CD1c-positive myeloid dendritic cell (primary cell): ENCODE measurements around the gene ALDH1A1.
"Not testable (repeated sequence)": the region's sequence is repeated elsewhere in the genome, so short reads cannot be mapped to it uniquely, and the experiment has no call there.

Experiments used
- DNase-seq: peaks from one replicate; pipeline ENCODE4 v3.0.0-alpha.2; 2016; ENCODE audit errors: extremely low spot score

The ALDH1A1 gene

DNA sequence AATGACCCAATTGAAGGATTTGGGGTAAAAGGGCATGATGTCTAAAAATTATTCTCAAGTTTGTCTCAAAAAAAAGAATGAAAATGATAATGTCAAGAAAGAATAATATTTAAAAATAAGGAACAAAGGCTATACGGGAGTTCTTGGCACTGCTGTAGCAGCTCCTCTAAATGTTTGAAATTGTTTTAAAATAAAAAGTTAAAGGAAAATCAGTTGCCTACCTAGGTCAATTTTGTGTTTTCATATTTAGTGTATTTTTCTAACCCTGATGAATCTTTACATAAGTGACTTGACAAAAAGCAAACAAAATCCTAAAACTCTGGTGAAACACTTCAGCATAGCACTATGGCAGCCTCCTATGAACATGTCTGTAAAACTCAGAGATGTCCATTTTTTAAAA is 56.4 kb downstream of the ALDH1A1 start:
- DNase-seq = no peak

DNA sequence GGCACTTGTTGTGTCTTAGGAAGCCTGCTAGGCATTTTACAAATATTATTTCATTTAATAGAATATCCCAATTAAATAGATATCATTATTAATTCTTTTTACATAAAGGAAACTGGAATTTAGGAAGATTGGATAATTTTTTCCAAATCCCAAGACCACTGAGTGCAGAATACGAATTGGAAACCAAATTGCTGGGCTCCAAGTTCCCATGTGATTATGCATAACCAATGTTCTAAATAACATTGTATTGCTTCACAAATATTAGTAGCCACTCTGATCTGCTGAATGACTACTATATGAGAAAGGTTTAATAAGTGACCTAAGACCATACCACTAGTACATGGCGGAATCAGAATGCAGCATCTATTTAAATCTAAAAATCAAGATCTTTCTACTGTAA is 57.7 kb downstream of the ALDH1A1 start:
- no peak for DNase-seq

DNA sequence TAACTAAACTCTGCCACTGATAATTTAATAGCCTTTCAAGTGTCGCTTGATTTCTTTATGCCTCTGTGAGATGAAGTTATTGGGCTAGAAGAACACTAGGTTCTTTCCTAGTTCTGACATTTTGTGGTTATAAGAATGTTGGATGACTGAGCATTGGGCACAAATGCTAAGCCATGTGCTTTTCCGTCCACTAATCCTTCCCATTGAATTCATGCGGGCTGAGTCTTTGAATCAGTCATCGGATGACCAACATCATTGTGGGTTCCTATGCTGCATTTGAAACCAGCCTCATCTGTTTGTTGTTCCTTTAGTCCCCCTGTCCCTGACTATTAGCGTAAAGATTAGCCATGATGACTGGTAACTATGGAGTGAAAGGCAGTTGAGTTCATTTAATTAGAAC is 58.5 kb downstream of the ALDH1A1 start:
- no peak for DNase-seq

DNA sequence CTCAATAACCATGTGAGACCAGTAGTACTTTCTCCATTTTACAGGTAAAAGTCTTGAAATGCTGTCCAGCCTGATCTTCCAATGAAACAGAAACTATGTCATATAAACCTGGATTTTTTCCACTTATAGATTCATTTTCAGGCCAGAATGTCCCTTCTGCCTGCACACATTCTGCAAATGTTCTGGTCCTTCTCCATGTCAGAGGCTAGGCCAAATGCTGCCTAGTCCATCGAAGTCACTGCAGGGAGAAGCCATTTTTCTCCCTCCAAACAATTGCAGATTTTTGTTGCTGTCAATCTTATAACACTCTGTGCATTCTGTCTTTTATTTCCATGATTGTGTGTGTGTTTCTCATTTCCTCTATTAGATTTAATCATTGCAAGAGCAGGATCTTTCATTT is 59.4 kb downstream of the ALDH1A1 start:
- no peak for DNase-seq

GRCh38 chr9:72891043-72891442 is 61.8 kb downstream of the ALDH1A1 start:
- no peak for DNase-seq

GRCh38 chr9:72888943-72889342 is 63.9 kb downstream of the ALDH1A1 start:
- DNase-seq = no peak

DNA sequence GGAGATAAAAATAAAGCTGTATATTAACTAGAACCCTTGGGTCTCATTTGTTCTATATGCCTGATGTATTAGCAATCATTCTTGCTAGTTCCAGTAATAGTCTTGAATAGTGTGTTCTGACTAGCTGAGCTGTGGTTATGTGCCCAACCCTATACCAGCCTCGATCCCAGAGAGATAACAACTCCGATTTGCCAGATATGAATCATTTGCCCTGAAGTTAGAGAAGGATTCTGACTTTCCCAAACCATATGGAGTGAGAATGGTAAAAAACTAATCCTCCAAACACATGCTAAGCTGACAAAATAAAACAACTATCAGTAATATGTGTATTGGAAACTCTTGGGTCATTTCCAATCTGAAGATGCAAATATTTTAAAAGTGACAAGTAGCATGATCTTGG is 64.8 kb downstream of the ALDH1A1 start:
- no peak for DNase-seq

DNA sequence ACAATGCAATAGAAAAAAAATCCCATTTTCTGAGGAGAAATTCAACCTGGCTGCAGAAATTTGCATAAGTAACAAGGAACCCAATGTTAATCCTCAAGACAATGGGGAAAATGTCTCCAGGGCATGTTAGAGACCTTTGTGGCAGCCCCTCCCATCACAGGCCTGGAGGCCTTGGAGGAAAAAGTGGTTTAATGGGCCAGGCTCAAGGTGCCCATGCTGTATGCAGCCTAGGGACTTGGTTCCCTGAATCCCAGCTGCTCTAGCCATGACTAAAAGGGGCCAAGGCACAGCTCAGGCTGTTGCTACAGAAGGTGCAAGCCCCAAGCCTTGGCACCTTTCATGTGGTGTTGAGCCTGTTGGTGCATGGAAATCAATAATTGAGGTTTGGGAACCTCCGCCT is 66.5 kb downstream of the ALDH1A1 start:
- no peak for DNase-seq

GRCh38 chr9:72884508-72884907 is 68.3 kb downstream of the ALDH1A1 start:
- no peak for DNase-seq

GRCh38 chr9:72883875-72884274 is 69.0 kb downstream of the ALDH1A1 start:
- no peak for DNase-seq

- no peak for DNase-seq
Observed at GRCh38 chr9:72882117-72882775, 70.6 kb downstream of the ALDH1A1 start.

GRCh38 chr9:72880821-72881220 is 72.0 kb downstream of the ALDH1A1 start:
- DNase-seq = no peak

DNA sequence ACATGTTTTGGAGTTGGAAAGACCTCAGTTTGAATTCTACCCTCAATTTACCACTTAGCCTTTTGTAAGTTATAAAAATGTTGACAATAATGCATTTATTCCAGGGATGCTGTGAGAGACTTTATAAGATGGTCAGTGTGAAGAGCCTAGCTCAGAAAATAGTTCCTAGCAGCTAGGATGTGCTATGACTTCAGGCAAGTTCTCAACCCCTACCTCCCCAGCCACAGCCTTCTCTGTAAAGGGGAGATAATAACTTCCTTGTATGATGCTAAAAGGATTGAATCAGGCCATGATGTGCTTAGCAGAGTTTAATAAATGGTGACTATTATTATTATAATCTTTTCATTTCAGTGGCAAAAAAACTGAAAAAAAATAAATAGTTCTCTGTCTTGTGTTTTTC is 77.6 kb downstream of the ALDH1A1 start:
- DNase-seq = no peak

- no peak for DNase-seq
Observed at GRCh38 chr9:72874344-72874743, 78.5 kb downstream of the ALDH1A1 start.

DNA sequence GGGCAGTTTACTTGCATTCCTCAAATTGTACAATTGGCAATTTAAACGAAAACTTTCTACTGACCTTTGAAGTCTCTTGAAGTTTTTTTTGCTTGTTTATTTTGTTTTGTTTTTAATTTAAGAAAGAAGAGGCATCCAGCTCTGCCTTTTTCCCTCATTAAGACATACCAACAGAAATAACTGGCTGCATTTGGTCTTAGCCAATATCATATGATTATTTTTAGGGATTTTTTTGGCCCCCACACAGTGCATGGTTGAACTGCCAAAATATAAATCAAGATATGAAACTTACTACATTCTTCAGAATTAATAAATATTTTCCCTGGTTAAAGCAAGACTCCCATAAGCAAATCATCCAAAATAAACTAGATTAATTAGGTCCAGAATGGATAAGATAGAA is 79.4 kb downstream of the ALDH1A1 start:
- DNase-seq = no peak

- no peak for DNase-seq
Observed at GRCh38 chr9:72872718-72873117, 80.1 kb downstream of the ALDH1A1 start.

- DNase-seq = peak; percentile 17
Observed at GRCh38 chr9:72871685-72872084, 81.2 kb downstream of the ALDH1A1 start.

DNA sequence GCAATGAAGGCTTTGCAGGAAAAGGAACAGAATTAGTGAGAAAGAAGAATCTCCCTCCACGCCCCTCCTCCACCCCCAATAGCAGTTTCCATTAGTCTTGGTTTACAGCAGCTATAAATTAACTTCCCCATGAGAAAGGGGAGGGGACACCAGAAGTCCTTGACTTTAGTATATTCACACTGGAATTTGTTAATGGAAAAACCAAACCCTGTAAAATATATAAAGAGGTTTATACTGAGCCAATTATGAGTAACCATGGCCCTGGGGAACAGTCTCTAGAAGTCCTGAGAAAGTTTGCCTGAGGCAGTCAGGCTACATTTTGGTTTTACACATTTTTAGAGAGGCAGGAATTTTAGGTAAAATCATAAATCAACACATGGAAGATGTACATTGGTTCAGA is 88.5 kb downstream of the ALDH1A1 start:
- DNase-seq = no peak

- DNase-seq = no peak
Observed at GRCh38 chr9:72863456-72864094, 89.3 kb downstream of the ALDH1A1 start.

DNA sequence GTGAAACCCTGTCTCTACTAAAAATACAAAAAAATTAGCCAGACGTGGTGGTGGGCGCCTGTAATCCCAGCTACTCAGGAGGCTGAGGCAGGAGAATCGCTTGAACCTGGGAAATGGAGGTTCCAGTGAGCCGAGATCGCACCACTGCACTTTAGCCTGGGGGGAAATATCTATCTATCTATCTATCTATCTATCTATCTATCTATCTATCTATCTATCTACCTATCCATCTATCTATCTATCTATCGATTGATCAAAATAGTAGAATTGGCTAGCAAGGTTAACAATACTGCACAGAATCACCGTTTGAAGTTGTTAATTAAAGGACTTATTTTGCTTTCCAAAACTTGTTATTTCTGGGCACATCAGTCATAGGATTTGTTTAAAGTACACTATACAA is 90.1 kb downstream of the ALDH1A1 start:
- DNase-seq = not testable (repeated sequence)

GRCh38 chr9:72858089-72858912 is 94.6 kb downstream of the ALDH1A1 start:
- no peak for DNase-seq

DNA sequence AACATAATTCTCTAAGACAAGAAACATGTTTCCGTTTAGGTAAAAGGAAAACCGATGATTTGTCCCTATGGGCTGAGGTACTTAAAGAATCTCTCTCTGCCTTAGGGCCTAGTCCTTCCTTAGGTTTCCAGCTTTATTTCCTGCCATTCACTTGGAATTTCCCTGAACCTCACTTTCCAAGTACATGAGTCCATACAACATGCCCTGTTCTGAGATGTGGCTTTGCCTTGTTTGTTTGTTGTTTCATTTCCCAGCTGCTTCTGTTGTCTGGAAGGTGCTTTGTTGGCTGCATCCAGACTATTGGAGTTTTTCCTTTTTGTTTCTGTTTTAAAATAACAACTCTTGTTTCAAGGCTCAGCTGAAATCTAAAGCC is 95.2 kb downstream of the ALDH1A1 start:
- no peak for DNase-seq
